HG02852 (cell line): ENCODE data around the gene TOP1.
"Not testable (repeated sequence)": the region's sequence is repeated elsewhere in the genome, so short reads cannot be mapped to it uniquely, and the experiment has no call there.

Source experiments
- ATAC-seq: cut with Tn5 transposase; IDR thresholded peaks from one replicate; pipeline ENCODE4 v1.9.1; 2021; ENCODE audit warnings: mild to moderate bottlenecking, moderate library complexity; ENCODE audit not compliant: unreplicated experiment

Gene TOP1

DNA sequence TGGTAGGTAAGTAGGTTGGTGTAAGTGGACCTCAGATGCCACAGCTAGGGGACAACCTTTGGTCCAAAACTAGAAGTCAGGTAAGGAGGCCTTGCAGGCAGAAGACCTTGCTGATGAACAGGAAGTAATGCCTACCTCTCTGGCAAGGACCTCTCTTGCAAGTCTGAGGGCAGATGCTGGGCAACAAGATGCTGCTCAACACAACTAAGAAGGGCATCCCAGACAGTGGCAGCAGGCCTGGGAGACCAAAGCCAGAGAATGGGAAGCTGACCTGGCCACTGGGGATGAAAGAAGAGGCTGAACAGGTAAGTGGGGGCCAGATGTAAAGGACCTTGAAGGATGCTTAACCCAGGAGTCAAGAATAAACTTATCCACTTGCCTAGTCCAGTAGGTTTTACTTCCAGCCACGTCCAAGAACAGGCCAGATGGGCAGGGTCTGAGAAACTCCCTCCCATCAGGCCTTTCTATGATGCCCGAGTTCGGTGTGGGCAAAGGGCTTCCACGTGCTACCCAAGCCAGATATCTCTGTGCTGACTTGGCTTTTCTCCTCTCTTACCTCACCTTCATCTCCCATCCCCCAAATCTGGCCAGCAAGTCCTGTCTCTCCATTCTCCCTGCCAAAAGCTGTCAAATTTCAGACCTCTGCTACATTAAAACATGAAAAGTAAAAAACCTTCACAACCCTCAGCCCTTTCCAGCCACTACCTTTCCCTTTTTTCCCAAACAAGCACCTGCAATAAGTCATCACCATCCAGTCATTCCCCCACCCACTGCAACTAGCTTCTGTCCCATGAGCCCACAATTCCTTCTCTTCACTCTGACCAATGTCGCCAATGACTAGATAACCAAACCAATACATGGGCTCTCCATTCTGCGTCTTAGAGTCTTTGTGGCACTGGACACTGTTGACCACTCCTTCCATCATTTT lies 97.2 kb downstream of the TOP1 start:
- ATAC-seq = no peak

DNA sequence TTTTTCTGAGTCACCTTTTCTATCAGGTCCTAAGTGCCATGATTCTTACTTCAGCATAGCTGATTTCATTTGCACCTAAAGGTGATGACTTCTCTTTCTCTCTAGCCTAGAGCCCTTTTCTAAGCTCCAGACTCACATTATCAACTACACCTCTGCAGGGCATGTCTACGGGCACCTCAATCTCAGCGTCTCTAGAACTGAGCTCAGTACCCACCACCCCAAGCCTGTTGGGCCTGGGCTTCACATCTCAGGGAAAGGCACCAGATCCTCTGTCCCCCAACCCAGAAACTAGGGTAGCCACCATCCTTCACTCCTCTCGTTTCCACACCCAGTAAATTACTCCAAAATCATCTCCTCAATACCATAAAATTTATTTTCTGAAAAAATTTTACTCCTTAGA lies 98.1 kb downstream of the TOP1 start:
- ATAC-seq = no peak

DNA sequence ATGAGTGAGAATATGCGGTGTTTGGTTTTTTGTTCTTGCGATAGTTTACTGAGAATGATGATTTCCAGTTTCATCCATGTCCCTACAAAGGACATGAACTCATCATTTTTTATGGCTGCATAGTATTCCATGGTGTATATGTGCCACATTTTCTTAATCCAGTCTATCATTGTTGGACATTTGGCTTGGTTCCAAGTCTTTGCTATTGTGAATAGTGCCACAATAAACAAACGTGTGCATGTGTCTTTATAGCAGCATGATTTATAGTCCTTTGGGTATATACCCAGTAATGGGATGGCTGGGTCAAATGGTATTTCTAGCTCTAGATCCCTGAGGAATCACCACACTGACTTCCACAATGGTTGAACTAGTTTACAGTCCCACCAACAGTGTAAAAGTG lies 99.7 kb downstream of the TOP1 start:
- not testable (repeated sequence) for ATAC-seq

DNA sequence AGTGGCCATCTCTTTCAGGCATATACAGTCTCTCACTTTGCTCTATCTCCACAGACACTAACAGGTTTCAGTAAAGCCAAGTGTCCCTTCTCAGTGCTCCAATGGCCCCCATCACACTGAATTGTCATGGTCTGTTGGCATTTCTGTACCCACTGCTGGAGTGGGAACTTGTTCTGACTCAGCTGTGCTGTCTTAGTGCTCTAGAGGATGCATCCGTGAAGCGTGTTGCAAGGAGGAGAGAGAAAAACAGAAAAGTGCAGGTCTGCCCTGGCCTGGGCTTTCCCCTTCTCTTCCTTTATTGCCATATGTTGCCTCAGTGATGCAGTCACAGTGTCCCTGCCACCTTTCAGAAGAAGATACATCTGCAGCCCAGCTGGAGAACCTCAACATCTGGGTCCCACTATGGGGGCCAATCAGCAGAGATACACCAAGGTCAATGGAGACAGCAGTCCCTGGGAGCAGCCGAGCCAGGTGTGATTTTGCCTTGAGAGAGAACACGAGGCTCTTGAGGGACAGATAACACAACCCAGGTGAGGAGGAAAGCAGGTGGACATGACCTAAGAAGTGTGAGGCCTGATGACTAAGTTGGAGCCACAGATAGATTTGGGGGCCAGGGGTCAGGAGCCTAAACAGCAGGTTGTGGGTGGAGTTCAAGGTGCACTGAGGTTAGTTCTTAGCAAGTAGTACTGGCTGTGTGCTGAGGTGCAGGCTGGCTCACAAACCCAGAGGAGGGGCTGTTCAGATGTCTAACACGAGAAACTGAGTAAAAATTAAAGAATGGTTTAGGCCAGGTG lies 103.2 kb downstream of the TOP1 start:
- no peak for ATAC-seq

DNA sequence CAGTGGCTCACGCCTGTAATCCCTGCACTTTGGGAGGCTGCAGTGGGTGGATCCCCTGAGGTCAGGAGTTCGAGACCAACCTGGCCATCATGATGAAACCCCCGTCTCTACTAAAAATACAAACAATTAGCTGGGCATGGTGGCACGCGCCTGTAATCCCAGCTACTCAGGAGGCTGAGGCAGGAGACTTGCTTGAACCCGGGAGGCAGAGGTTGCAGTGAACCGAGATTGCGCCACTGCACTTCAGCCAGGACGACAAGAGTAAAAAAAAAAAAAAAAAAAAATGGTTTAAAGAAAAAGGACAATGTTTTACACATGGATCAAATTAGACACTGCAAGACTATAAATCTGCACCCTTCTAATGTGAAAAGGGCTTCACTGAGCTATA lies 103.8 kb downstream of the TOP1 start:
- ATAC-seq = not testable (repeated sequence)

DNA sequence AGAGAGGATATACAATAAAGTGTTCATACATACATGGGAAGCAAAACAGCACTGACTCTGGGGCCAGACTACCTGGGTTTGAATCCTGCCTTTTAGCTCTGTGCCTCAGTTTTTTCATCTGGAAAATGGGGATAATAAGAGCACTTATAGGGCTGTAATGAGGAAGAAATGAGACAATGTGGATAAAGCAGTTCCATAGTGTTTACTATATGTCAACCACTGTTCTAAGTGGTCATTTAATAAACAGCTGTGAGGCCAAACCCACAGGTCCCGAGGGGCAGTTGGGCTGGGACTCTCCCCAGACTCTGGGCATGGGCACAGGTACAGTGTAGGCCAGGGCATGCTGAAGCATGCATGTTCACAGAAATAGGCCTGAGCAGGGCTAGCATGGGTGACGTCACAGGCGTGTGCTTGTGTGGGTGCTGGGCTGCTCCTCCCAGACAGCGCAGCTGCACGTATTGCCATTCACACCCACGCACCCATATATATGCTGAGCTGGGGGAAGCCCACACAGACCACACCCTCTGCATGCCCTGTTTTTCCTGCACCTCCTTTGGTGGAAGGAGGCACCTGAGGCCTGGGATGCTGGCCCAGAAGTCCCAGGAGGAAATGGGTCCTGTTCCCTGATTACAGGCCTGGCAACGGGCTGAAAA lies 105.2 kb downstream of the TOP1 start:
- ATAC-seq = peak; percentile 23

DNA sequence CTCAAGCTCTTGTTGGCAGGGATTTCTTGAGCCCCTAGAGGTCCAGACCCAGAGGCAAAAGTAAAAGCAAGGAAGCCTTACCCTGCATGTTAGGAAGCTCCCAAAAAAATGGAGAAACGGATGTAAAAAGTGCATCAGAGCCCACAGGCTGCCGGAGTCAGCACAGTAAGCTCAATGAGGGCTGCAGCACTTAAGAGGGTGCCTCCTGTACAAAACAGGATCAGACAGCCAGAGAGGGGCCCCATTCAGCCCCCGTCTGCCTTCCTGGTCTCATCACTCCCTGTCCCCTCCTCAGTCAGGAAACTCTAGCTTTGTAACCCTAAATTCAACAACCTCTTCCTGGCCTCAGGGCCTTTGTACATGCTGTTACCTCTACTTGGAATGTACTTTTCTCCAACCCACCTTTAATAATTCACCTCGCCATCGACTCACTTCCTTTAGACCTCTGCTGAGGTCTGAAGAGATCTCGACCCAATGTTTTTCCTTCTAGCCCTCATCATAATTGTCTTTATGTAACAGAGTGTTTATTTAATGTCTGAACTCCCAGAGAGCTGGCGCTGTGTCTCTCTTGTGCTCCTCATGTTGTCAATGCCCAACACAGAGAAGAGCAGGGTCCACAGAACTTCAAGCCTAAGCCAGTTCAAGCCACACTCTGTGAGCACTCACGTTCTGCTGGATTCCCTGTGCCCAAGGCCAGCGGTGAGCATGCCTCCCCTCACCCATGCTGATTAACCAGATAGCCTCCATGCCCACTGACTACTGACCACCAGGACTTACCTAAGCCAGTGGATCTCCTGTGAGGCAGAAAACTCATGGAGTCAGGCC lies 106.0 kb downstream of the TOP1 start:
- no peak for ATAC-seq

DNA sequence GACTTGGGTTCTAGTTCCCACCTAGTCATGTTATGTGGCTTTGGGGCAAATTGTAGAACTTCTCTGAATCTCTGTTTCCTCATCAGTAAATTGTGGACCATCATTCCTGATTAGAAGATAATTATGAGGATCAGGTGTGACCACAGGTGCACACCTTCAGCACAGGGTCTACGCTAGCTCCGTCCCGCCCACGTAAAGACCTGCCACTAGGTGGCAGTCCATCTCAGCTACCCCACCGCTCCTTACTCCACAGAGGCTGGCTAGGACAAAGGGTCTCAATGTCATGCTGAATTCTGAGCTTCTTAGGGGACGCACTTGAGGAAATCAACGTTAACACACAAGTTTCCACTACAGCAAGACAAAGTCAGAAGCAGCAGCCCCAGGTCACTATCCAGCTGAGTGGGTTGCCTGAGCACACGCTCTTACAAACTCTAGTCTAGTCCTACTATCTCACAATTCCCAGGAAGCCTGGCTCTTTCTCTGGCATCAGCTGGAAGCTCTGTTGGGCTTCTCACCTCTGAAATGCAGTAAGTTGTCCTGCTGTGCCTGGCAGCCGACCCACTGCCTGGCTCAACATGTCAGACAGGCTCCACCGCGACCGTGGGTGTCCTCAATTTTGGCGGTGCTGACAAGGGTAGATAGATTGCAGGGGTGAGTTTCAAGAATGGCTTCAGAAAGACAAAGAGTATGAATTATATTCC lies 106.7 kb downstream of the TOP1 start:
- no peak for ATAC-seq

DNA sequence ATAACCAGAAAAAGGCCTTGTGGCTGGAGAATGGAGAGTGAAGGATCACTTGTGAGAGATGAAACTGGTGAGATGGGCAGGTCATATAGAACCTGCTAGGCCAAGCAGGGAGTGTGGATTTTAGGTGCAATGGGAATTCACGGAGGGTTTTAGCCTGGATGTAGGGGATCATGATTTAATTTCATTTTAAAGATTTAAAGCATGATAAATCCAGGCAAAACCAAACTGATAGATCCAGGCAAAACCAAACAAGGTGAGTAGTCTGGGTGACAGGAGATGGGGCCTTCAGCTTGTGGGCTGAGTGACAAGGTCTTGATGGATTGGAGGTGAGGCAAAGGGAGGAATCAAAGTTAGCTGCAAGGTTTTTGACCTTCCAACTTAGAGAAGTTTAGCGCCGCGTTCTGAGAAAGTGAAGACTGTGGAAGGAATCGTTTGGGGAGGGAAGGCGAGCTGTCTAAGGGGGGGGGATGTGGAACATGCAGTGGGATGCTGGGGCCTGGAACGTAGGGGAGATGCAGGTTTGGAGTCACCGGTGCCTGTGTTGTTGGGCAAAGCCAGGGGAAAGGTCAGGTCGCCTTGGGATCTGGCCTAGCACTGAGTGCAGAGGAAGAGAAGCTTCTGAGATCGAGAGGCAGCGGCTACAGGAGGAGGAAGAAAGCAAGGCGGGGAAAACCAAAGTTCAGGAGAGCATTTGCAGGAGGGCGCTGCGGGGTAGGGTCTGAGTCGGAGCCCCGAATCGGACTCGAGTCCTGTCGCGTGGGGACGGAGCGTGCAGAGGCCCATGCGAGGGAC lies 107.5 kb downstream of the TOP1 start:
- no peak for ATAC-seq

DNA sequence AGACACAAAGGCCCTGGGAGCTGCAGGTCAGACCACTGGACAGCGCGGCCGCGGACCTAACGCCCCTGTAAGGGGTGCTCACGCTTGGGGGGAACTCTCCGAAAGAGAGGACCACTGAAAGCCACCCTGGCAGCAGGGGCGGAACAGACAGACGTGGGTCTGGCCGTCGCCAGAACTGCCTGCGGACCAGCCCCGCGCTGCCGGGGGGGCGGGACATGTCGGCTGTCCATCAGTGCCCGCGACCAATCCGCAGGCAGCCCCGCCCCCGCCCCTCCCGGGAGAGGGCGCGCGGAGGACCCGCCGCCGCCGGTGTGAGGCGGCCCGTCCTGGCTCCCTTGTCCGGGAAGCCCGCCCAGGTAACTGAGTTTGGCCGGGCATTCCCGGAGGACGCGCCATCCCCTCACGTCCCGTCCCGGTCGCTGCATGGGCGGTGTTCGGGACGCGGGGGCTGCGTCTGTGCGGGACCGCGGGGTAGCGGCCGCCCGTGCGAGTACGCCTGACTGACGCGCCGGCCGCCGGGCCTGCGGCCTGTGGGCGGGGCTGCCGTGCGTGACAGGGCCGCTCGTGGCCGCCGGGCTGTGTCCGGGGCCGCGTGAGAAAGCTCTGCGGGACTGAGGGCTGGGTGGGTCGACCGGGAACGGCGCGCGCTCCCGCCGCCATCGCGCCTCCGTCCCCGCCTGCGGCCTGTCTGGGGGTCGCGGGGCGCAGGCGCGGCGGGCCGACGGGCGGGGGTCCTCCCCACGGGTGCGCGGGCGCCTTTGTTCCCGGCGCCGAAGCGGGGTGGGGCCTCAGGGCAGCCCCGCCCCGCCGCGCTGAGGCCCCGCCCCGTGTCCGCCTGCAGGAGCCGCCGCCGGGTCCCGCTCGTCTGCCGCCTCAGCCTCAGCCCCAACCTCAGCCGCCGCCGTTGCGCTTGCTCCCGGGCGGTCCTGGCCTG lies 108.3 kb downstream of the TOP1 start, which contains the start of gene PLCG1:
Gene PLCG1 (plus strand): TSS at position 864 of the 934 bp plus-strand sequence. CDS start 99 bp downstream, outside the sequence.
- ATAC-seq = peak; percentile 63

DNA sequence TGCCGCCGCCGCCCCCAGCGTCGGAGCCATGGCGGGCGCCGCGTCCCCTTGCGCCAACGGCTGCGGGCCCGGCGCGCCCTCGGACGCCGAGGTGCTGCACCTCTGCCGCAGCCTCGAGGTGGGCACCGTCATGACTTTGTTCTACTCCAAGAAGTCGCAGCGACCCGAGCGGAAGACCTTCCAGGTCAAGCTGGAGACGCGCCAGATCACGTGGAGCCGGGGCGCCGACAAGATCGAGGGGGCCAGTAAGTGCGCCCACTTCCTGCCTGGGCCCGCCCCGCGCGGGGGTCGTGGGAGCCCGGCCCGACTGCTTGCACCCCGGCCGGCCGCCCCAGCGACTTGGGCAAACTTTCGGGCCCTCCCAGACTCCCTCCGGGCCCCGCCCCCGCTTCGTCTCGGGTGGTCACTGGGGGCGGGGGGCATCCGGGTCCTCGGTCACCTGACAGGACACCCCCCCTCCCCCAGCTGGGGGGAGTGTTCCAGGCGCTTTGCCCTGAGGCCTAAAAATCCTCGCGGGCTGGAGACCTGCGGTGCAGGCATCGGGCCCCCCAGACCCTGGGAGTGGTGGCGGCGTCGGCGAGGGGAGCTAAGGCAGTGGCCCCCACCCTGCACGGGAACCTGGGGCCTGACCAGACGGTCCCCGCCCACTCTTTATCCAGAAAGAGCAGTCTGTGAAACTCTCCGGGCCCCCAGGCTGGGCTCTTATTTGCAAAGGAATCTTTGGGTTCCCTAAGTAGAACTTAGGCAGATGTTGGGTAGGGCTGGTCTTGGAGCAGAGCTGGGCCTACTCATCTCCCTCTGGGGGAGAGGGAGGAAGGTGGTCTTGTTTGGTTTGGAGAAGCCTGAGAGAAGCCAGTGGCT lies 109.2 kb downstream of the TOP1 start:
- peak; percentile 12 for ATAC-seq

DNA sequence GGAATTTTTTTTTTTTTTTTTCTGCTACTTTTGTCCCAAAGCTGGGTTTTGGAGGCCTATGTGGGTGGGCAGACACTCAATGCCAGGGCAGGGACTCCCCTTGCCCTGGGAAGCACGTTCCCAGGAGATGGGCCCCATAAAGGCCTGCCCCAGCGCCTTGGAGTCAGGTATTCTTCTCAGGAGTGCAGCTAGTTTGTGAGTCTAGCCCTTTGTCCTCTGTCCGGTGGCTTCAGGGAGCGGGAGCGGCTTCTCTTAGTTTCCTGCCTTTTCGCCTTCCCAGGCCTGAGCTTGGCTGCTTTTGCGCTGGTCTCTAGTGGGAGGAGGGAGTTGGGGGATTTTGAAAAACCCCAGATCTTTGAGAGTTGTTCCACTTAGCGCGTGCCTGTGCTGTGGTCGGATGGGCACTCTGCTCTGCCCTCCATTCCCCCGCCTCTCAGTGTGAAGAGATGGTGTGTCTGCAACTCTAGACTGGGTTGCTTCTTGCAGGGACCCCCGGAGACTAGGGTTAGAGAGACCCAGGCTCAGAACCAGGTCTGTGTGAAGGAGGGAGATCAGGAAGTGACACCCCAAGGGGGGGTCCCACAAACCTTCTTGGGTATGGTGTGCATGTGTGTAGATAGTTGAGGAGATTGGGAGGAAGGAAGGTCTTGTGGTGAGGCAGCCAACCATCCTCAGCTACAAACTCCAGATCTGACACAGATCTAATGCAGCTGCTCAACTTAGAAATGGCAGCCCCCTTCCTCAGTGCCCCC lies 110.0 kb downstream of the TOP1 start:
- ATAC-seq = no peak

DNA sequence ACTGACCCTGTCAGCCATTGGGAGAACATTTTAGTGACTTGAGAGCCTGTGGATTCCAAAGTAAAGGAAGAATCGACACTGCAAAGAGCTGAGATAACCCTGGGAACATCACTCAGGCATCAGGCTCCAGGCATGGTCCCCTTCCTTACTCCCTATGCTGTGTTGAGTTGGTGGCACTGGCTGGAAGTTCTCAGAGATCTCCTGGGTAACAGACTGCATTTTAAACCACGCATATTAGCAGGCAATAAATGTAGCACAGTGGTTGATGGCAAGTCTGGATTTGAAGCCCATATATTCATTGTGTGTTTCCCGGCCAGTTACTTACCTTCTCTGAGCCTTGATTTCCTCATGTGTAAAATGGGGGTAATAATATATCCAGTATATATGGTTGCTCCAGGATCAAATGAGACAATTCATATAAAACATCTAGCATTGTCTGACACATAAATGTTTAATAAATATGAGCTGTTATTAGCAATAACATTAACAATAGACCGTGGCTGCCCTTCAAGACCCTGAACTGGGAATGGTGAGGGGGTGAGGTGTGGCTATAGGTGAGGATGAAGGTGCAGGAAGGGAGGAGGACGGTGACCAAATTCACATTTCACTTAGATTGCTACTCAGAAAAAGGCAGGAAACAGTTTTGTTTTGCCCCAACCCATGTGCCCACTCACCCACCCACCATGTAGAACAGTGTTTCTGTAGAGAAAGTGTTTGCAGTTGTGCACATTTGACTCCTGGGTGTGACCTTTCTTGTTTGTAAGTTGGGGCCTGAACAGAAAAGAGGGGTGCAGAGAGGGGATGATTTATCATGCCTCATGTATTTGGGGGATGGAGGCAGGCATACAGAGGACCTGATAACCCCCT lies 110.8 kb downstream of the TOP1 start:
- no peak for ATAC-seq

DNA sequence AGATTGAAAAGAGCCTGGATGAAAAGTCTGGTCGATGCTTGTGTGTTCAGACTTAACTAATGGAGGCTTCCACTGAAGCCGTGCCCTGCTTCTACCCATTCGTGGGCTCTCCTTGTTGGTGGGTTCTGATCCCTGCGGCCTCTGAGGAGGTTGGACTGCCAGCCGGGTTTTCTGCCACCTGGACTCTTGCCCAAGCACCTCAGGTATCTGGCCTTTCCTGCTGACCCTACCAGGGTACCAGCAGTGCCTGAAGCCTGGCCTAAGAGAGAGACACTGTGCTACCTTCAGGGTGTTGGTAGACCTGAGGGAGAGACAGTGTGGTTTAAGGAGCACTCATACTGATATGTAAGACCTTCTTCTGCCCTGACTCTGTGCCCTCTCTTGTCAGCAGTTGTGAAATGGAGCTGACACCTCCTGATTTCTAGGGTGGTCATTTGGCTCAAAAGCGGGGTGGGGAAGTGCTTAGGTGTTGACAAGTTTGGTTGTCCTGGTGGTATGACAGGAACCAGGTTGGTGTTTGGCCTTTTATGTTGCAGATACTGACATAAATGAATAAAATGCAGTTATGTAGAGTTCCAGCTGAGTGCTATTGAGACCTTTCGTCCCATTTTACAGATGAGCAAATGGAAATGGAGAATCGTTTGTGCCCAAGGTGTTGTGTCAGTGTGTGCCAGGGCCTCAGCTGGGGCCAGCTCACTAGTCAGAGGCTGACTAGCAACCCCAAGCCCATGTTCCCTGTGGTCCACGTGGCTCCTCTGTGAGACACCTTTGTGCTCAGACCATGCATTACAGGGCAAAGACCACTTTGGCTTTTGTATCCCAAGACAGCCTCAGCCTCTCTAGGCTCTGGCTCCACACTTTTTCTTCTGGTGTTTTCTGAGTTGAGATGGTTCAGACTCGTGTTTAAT lies 111.9 kb downstream of the TOP1 start:
- no peak for ATAC-seq
